ENCODE results near the gene C22orf31. TPM values are rescaled to one million over a fixed set of nuclear protein-coding genes. Genes with fewer than 3 reads are reported as not detected.

Gene C22orf31
- total RNA-seq, 2 donors from 2014 or later, result not detected

- H3K4me1 ChIP-seq, result peaks cover 0 to 45% of the 10 kb centered on the region in 2 donors
- peak overlapping the region; percentile 55 to 62 for H3K27ac ChIP-seq
- DNase-seq (ENCODE audit: low spot score), result no peak
- TF ChIP-seq CTCF (IDR thresholded peaks at IDR 0.05), result no peak
- H3K36me3 ChIP-seq, result peaks cover 9% of the 10 kb centered on the region
- H3K4me3 ChIP-seq, result no peak overlapping the region
- no peaks in the 10 kb centered on the region for H3K9me3 ChIP-seq
- H3K27me3 ChIP-seq, result no peaks in the 10 kb centered on the region
Observed at GRCh38 chr22:29093501-29094300, 32.1 kb upstream of the C22orf31 start.

DNA sequence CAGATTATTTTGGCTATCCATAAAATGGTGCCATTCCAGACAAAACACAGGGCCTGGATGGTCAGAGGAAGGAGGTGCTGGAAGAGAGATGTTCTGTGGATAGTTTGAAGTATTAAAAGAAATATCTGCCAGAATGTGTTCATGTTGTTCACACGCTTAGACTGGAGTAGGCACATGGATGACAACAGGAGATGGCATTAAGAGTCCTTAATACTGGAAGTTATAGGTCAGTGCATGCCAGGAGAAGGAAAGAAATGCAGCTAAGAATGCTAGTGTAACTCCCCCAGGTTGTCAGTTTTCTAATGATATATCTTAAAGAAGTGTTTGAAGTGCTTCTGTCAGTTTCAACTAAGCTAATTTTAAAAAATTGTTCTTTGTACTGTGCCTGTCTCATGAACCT is 31.4 kb upstream of the C22orf31 start:
- no peaks in the 10 kb centered on the region for H3K9me3 ChIP-seq
- H3K4me3 ChIP-seq, result no peak overlapping the region
- H3K27ac ChIP-seq, result peak overlapping the region; percentile 55 to 62
- no peak for DNase-seq (ENCODE audit: low spot score)
- H3K36me3 ChIP-seq, result peaks cover 9% of the 10 kb centered on the region
- no peaks in the 10 kb centered on the region for H3K27me3 ChIP-seq
- H3K4me1 ChIP-seq, result peaks cover 0 to 45% of the 10 kb centered on the region in 2 donors
- no peak for TF ChIP-seq CTCF (IDR thresholded peaks at IDR 0.05)

- Histone ChIP-seq H3K36me3 (peaks cover 9% of the 10 kb centered on the region), H3K9me3 (no peaks in the 10 kb centered on the region), H3K27ac (peak overlapping the region in 1 of 2 donors; percentile 62), H3K4me1 (peaks cover 0 to 45% of the 10 kb centered on the region in 2 donors), H3K27me3 (no peaks in the 10 kb centered on the region), H3K4me3 (no peak overlapping the region)
- DNase-seq (ENCODE audit: low spot score), result no peak
- no peak for TF ChIP-seq CTCF (IDR thresholded peaks at IDR 0.05)
Observed at GRCh38 chr22:29092243-29092642, 30.6 kb upstream of the C22orf31 start.

GRCh38 chr22:29090039-29090438 is 28.4 kb upstream of the C22orf31 start:
- no peak for DNase-seq (ENCODE audit: low spot score)
- TF ChIP-seq CTCF (IDR thresholded peaks at IDR 0.05), result no peak
- peaks cover 4% of the 10 kb centered on the region for H3K36me3 ChIP-seq
- no peaks in the 10 kb centered on the region for H3K9me3 ChIP-seq
- H3K4me1 ChIP-seq, result peaks cover 0 to 35% of the 10 kb centered on the region in 2 donors
- no peaks in the 10 kb centered on the region for H3K27me3 ChIP-seq
- H3K4me3 ChIP-seq, result no peak overlapping the region
- H3K27ac ChIP-seq, result no peak overlapping the region

GRCh38 chr22:29089507-29089906 is 27.9 kb upstream of the C22orf31 start:
- Histone ChIP-seq H3K4me1 (peaks cover 0 to 31% of the 10 kb centered on the region in 2 donors), H3K27ac (no peak overlapping the region), H3K4me3 (no peak overlapping the region), H3K36me3 (no peaks in the 10 kb centered on the region), H3K27me3 (no peaks in the 10 kb centered on the region), H3K9me3 (no peaks in the 10 kb centered on the region)
- TF ChIP-seq CTCF (IDR thresholded peaks at IDR 0.05), result no peak
- DNase-seq (ENCODE audit: low spot score), result no peak
